OCI-LY3 (cell line): ENCODE data around the gene CREBBP.

ENCODE experiments used
- EZH2phosphoT487 ChIP-seq: fragments of 200-600 bp; shearing (Covaris generic); IDR thresholded peaks from 2 replicates; pipeline ENCODE4 v1.6.1; 2018; ENCODE audit warnings: antibody characterized with exemption, mixed run types, low read depth
- TF ChIP-seq, protein P1 (sequence below): fragments of 200-600, 300-600 bp; sonication (generic); IDR thresholded peaks from 2 replicates; pipeline ENCODE4 v1.5.1; 2014; ENCODE audit warnings: antibody characterized with exemption, low read length, low read depth

DNA sequence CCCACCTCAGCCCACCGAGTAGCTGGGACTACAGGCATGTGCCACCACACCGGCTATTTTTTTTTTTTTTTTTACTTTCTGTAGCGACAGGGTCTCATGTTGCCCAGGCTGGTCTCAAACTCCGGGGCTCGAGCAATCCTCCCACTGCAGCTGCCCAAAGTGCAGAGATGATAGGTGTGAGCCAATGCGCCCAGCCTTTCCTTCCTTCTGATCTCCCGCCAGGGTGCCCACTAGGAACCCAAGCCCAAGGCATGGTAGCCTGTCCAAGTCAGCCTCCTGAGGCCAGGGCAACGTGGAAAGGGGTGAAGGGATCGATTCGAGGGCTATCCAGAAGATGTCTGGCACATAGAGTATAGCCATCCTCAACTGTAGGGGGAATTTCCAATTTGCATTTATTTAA is 9.6 kb upstream of the CREBBP start:
- TF ChIP-seq, protein P1, sequence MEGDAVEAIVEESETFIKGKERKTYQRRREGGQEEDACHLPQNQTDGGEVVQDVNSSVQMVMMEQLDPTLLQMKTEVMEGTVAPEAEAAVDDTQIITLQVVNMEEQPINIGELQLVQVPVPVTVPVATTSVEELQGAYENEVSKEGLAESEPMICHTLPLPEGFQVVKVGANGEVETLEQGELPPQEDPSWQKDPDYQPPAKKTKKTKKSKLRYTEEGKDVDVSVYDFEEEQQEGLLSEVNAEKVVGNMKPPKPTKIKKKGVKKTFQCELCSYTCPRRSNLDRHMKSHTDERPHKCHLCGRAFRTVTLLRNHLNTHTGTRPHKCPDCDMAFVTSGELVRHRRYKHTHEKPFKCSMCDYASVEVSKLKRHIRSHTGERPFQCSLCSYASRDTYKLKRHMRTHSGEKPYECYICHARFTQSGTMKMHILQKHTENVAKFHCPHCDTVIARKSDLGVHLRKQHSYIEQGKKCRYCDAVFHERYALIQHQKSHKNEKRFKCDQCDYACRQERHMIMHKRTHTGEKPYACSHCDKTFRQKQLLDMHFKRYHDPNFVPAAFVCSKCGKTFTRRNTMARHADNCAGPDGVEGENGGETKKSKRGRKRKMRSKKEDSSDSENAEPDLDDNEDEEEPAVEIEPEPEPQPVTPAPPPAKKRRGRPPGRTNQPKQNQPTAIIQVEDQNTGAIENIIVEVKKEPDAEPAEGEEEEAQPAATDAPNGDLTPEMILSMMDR, result no peak
- TF ChIP-seq EZH2phosphoT487, result no peak
